Measurements from ENCODE around the gene SNTG2.
"Not testable (repeated sequence)": the region's sequence is repeated elsewhere in the genome, so short reads cannot be mapped to it uniquely, and the experiment has no call there.

The SNTG2 gene

DNA sequence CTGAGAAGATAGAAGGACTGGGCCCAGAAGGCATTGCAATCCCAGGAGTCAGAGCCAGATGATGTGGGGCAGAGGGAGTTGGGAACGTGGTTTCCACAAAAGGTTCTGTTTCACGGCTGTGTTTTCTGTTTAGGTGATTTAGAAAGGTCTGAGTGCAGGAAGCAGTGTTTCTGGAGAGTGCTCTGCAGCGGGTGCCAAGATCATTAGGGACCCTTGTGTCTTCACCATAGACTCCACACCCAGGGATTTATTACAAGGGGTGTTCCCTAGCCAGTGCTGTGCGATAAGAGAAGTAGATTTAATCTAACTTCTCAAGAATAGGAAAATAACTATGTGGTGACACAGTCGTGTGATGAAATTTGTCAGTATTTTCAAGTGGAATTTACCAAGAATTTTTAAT lies 241.5 kb downstream of the SNTG2 start:
- DNase-seq (ENCODE audit: low read depth) = no peak

DNA sequence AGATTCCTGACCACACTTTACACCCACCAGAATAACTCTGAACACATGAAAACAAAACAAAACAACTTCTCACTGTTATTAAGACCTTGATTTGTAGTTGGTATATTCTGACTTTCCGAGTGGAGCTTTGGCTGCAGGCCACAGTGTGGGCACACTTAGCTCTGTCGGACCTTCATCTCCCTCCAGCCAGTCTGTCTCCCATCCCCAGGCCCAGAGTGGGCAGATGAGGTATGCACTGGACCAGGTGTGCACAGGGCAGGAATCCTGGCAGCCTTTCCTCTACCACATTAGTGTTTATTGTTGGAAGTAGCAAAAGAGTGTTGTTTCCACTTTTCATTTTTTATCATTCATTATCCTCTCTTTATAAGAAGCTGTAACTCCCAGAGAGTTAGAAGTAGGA lies 243.2 kb downstream of the SNTG2 start:
- no peak for DNase-seq (ENCODE audit: low read depth)

DNA sequence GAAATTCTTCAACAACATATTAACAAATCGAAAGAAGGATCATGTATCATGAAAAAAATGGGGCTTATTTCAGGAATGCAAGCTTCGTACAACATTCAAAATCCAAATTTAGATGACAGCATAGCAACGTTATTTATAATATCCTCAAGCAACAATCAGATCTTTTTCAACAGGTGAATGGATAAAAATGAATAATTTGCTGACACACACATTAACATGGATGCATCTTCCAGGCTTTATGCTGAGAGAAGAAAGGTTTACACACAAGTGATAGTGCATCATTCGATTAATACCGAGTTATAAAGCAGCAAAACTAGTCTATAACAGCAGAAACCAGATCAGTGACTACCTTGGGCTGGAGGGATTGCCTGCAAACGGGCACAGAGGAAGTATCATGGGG lies 253.1 kb downstream of the SNTG2 start:
- no peak for DNase-seq (ENCODE audit: low read depth)

DNA sequence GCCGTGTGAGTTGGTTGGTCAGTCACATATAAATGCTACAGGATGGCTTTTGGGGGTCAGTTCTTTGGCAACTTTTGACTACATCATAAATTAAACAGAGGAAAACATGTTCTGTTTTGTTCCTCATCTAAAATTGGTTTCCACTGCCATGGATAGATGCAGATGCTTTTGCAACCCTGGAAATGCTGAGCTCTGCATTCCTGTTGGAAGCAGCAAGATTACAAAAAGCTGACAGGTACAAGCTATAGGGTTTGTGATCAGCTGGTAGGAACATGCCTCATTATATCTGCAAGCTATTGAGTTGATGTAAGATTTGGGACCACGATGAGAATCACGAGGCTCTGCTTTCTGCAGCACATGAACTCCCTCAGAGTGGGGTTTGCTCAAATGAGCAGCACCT lies 255.2 kb downstream of the SNTG2 start:
- no peak for DNase-seq (ENCODE audit: low read depth)

DNA sequence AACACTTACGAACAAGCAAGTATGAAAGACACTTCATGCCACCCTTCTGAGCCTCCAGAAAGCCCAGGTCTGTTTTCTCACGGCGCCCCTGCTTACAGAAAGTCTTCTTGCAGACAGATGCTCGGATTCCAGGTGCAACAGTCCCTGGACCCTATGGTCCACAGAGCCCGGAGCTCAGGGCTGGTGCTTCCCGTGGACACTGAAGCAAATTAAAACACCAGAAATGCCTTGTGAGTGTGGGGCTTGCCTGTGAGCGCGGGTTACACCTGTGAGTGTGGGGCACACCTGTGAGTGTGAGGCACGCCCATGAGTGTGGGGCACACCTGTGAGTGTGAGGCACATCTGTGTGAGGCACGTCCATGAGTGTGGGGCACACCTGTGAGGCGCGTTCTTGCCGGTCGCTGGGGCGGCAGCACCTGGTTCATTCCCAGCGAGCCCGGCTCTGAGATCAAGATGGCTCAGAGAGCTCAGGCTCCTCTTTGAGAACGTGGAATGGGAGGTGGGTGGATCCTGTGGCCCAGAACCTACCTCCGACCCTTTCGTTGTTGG lies 257.4 kb downstream of the SNTG2 start:
- no peak for DNase-seq (ENCODE audit: low read depth)

DNA sequence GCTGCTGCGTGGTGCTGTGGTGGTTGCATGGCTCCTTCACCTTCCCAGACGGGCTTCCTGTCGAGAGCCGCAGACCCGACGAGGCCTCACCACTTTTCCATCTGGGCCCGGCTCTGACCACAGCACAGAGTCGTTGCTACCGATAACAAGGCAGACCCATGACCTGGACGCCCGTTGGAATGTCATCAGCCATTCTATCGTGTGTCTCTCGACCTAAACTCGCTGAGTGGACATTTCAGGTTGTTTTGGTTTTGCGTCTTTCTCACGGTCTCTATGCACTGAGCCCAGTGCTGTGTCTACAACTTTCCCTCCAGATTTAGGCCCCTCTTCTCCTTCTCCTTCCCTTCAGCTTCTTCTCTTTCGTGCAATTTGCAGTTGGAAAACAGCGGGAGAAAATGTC lies 257.9 kb downstream of the SNTG2 start:
- DNase-seq (ENCODE audit: low read depth) = no peak

DNA sequence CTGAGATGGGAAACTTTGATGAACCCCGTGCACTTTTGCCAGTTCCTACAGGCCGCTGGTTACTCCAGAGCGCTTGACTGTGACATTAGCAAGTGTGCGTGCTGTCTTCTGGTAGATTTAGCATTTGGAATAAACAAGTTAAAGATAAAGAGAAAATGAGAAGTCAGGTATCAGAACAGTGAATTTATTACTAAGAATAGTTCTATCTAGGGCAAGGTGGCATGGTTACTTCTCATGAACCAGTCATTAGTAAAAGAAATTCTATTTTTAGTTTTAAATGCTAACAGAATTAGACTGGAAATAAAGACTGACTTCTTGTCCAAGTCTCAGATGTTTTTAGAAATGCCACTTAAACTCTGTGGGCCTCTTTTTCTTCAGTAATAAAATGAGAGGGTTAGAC lies 258.6 kb downstream of the SNTG2 start:
- no peak for DNase-seq (ENCODE audit: low read depth)

DNA sequence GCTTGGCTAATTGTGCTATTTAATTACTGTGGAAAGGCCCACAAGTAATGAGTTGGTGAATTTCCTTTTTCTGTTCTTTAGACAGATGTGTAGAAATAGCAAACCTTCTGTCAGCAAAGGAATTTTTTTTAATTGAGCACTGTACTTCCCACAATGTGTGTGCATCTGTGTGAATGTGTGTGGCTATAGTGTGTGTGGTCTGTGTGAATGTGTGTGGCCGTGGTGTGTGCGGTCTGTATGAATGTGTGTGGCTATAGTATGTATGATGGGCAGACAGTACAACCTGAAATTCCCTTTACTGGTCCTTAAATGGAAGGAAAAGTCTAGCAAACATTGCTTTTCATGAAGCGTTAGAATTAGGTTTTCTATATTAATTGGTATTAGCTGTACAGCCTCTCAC lies 259.1 kb downstream of the SNTG2 start:
- no peak for DNase-seq (ENCODE audit: low read depth)

DNA sequence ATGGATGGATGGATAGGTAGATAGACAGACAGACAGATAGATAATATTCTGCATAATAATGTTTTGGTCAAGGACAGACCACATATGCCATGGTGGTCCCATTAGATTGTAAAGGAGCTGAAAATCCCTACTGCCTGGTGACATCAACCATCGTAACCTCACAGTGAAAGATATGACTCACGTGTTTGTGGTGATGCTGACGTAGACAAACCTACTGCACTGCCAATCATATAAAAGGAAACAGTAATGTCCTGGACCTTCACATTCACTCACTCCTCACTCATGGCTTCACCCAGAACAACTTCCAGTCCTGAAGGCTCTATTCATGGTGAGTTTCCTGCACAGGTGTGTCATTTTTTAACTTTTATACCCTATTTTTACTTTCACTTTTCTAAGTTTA lies 259.7 kb downstream of the SNTG2 start:
- DNase-seq (ENCODE audit: low read depth) = no peak

DNA sequence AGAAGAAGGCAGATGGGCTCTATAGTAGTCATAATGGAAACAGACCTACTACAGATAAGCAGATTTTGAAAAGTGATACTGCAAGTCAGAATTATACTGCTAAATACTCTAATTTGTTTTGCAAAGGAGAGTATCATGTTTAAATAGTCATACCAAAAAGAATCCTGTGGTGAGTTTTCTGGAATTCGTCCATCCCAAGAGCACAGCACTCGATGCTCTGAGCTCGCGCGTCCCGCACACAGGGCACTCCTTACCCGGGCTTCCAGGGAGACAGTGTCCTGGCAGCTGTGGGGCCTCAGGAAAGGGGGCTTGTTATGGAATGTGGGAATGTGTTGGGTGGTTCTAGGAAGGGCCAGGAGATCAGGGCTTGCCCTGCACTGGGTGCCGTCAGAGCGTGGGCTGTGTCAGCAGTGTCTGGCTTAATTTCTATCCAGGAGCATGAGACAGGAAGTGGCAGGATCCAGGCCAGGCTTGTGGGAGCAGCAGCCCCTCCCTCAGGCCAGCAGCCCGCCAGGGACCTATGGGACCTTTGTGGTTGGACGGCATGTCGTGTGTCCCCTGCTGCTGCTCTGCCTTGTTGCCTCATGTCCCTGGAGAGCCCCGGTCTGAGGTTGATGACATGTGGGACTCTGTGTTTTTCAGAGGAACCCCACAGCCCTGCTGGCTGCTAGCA lies 269.4 kb downstream of the SNTG2 start:
- DNase-seq (ENCODE audit: low read depth) = no peak

DNA sequence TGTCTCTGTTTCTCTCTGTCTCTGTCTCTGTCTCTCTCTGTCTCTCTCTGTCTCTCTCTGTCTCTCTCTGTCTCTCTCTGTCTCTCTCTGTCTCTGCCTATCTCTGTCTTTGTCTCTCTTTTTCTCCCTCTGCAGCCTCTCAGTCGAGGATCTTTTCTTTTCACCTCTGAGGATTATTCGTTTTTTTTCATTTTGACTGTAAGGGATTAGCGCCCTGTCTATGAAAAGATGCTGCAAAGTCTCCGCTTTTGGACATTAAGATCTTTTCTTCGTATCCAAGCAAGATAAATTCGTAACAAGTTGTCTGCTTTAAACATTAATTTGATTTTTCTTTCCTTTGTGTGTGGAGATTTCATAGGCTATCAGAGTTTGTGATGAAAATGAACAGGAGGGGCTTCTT lies 271.4 kb downstream of the SNTG2 start:
- no peak for DNase-seq (ENCODE audit: low read depth)

DNA sequence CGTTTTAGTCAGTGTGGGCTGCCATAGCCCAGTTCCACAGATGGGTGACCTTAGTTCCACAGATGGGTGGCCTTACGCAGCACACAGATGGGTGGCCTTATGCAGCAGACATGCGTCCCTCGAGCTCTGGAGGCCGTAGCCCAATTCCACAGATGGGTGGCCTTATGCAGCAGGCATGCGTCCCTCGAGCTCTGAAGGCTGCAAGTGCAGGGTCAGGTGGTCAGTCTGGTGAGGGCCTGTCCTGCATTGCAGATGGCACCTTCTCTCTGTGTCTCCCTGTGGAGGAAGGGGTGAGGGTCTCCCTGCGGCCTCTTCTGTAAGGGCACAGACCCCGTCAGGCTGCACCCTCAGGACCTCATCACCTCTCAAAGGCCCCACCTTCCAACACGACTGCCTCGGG lies 273.1 kb downstream of the SNTG2 start:
- DNase-seq (ENCODE audit: low read depth) = no peak

DNA sequence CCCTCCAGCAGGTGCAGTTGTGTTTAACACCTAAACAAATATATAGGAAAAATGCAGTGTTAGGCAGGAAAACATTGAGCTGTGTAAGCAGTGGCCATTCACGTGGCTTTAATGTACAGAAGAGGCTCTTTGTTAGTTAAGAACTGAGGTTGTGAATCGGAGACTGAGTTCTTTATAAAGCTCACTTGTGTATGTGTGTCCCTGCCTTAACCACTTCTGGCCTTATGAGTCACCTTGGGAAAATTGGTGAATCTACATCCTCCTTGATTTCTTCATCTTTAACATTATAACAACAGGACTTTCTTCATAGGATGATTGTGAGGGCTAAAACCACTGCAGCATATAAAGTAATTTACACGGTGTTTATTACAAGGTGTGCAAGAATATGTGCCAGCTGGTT lies 274.3 kb downstream of the SNTG2 start:
- DNase-seq (ENCODE audit: low read depth) = no peak

DNA sequence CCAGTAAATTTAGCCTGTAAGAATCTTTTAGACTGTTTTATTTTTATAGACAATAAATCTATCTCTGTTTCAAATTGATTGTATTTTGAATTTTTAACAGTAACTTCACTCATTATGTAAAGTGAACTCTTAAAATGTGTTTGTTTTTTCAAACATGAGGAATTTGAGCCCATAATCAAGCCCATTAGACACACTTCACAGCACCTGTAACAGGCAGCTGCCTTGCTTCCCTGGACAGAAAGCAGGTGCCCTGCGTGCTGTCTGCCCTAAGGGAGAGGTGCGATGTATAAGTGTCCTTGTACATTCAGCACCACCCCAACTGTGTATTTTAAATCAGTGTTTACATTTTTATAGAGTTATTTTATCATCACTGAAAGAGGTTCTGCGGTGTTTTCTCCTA lies 276.1 kb downstream of the SNTG2 start:
- DNase-seq (ENCODE audit: low read depth) = no peak

DNA sequence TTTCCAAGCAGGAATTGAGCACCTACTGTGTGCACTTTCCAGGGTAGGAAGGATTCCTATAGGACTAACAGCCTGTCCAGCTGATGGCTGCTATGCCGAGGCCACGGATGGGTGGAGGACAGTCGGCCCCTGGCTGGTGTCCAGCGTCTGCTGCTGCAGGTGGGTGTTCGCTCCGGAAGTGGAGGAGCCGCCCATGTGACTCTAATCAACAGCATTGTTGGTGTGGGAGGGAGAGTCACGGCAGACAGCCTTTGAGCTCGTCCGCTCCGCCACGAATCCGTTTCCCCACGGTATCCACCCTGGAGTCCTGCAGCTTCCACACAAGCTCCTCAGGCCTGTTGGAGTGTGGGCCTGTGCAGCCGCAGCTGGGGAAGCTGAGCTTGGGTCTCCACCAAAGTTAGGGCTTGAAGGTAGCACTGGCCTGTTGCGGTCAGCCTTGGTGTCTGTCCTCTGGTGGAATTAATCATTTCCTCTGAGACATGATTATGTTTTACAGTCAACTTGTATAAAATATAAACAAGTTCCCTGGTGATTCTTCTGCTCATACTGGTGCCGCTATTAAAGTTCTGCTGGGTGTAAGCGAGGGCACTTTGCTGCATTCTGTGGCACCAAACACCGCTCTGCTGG lies 276.7 kb downstream of the SNTG2 start:
- no peak for DNase-seq (ENCODE audit: low read depth)

DNA sequence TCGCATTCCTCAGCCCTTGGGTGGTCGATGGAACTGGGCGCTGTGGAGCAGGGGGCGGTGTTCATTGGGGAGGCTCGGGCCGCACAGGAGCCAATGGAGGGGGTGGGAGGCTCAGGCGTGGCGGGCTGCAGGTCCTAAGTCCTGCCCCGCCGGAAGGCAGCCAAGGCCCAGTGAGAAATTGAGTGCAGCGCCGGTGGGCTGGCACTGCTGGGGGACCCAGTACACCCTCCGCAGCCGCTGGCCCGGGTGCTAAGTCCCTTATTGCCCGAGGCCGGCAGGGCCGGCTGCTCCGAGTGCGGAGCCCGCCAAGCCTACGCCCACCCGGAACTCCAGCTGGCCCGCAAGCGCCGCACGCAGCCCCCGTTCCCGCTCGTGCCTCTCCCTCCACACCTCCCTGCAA lies 278.9 kb downstream of the SNTG2 start:
- not testable (repeated sequence) for DNase-seq (ENCODE audit: low read depth)

DNA sequence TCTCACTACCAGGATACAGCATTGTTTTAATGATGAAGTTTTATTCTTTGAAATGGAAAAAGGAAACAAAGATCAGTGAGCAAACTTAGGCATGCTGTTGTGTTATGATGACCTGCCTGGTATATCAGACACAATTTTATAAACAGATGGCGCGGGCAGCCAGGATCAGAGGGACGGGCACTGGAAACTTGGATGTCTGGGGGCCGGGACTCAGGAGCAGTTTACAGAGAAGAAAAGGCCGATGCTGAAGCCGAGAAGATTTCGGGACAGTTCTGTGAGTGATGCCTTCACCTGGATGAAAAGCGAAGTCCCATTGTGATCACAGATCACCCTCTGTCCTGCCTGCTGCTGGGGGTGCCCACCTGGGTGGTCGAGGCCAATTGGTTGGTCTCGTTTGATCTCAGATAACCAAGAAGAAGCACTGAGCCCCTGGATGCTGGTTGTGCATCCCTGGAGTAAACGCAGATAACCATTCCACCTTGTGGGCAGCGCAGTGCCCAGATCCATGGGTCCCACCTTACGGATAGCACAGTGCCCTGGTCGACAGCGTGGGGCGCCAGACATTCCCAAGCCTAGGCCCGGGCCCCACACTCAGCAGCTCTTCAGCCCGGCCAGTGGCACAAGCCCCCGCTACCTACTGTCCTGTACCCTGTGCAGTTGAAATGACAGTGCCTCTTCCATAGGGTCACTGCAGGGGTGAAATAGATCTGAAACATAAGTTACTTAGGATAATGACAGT lies 279.7 kb downstream of the SNTG2 start:
- no peak for DNase-seq (ENCODE audit: low read depth)

DNA sequence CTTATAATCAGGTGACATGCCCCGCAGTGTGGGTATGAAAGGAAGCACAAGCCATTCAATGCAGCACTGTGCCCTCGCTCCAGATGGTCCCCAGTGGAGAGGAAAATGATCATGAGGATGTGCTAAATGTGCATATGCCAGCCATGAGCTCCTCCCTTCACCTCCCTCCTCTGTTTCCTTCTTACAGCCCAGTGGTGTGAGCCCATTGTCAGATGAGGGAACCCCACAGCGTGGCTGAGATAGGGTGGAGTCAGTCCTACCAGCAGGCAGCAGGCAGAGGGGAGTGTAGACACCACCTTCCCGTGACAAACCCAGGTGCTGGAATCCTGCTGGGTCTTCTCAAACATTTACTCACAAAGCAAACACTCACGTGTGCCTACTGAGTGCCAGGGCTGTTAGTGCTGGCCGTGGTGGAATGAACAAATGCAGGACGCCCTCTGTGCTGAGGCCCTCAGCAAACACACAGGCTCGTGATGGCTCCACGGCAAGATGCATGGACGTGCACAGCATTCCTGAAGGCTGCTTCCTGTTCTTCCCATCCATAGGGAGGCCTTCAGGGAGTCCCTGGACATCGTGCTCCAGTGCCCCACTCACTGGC lies 280.9 kb downstream of the SNTG2 start:
- DNase-seq (ENCODE audit: low read depth) = no peak

DNA sequence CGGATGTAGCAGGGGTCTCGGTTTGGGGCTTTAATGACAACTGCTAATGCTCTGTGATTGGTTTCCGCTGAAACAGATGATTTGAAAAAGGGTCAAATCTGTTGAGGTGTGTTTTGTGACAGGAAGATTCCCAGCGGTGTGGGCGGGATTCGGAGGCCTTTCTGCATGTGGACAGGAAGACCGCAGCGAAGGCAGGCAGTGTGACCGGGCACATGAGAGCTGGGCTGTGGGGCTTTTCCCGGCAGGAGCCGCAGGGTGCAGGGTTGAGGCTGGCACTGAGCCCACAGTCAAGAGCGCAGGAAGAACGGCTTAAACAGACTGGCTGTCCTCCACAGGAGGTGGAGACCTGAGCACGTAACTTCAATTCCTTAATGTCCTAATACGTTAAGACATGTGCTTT lies 282.6 kb downstream of the SNTG2 start:
- no peak for DNase-seq (ENCODE audit: low read depth)

DNA sequence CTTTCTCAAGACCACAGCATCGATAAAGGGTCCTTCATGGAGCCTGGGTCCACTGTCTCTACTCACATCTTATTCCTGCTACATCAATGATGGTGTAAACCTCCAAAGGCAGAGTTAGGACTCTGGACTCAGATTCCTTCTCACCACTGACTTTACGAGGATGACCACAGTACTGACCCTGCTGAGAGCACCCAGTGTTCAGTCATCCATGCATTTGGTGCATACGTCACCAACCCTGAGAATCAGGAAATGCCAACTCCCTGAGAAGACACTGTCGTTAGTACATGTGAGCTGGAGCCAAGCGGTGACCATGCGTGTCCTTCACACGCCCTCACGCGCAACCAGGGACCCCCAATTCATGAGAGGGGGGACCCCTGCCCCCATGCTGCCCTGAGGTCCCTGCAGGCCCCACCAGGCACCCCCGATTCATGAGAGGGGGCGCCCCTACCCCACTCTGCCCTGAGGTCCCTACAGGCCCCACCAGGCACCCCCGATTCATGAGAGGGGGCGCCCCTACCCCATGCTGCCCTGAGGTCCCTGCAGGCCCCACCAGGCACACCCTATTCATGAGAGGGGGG lies 284.2 kb downstream of the SNTG2 start:
- DNase-seq (ENCODE audit: low read depth) = no peak

DNA sequence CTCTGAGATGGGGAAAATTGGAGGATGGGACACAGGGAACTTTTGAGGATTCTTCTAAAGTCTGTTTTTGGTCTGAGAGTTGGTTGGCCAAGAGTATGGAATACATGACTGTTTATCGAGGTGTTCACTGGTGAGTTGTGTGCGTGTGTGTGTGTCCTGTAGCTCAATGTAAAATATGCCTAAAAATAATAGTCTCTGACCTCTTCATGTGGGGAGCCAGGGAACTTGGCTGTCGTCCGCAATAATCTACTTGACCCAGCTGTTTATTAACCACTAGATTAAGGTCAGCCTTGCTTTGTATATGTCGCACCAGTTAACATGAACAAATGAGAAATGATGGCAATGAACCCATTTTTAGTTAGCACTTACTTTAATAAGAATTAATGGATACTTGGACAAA lies 285.2 kb downstream of the SNTG2 start:
- DNase-seq (ENCODE audit: low read depth) = no peak

DNA sequence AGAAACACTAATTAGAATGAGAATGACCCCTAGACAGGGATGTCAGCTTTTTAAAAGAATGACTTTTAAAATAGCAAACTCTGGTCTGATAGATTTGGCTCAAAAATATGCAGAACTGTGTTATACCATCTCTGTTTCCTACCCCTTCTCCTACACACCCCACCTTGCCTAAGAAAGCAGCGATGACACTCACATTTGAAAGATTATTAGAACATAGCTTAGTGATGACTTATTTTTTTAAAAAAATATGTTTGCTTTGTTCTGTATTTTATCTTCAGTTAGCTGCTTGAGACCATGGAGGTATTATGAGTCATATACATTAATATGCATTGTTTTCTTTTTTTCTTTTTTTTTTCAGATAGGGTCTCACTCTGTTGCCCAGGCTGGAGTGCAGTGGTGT lies 286.0 kb downstream of the SNTG2 start:
- no peak for DNase-seq (ENCODE audit: low read depth)

DNA sequence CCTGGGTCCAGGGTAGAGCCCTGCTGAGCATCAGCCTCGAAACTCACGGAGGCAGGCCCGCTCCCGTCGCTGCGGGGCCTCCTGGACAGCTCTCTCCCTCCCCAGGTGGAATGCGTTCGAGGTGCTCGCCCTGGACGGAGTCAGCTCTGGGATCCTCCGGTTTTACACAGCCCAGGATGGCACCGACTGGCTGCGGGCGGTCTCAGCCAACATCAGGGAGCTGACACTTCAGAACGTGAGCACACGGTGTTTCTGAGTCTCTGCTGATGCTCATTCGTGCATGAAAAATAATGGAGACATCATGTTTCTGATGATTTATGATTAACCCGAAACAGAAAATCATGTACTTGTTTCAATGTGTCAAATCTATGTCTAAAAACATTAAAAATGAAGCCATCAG lies 287.1 kb downstream of the SNTG2 start:
- DNase-seq (ENCODE audit: low read depth) = no peak

All from stimulated activated CD8-positive, alpha-beta memory T cell treated with anti-CD3 and anti-CD28 coated beads, Interleukin-12 subunit alpha, Interleukin-12 subunit beta, amount 100 ng/mL, for 4 hours (primary cell).